Endothelial cell of umbilical vein (primary cell): ENCODE measurements around the gene FZR1. TPM values are rescaled to one million over a fixed set of nuclear protein-coding genes. Genes with fewer than 3 reads are reported as not detected.

ENCODE experiments used
- BruUV-seq: library from RNA; stranded (reverse); fragments of 400-500 nt; replicated peaks from 2 replicates; lab custom pipeline; 2021; lab: Mats Ljungman, UMichigan
- CTCF ChIA-PET: fragments of 300-600, 350-600 bp; sonication (Branson Sonifier 250); formaldehyde crosslinking; loops from one replicate; lab custom pipeline; 2021; ENCODE audit warnings: antibody characterized with exemption, inconsistent platforms; lab: Charles Lee
- POLR2A ChIA-PET: fragments of 300-600, 350-600 bp; sonication (Branson Sonifier 250); formaldehyde crosslinking; loops from one replicate; lab custom pipeline; 2021; ENCODE audit warnings: antibody characterized with exemption, inconsistent platforms; lab: Charles Lee
- DNase-seq: peaks from one replicate; pipeline ENCODE4 v3.0.0-alpha.2; 2011; ENCODE audit warnings: low read depth, low spot score
- FAIRE-seq: peaks from 2 replicates; lab custom pipeline; 2011; peaks lifted over from hg19 to GRCh38; lab: Jason Lieb, UNC
- H2AFZ ChIP-seq: 2 replicates; pipeline ENCODE4 v1.6.0; 2012; ENCODE audit warnings: low read depth, low read length, control low read depth, inconsistent platforms
- H3K27ac ChIP-seq: 2 replicates; pipeline ENCODE4 v1.5.1; 2011; ENCODE audit warnings: low read depth, mild to moderate bottlenecking, control low read depth, low read length, moderate library complexity; ENCODE audit not compliant: insufficient read depth
- H3K27me3 ChIP-seq, 2 experiments: 2 replicates each; pipeline versions ENCODE4 v1.6.0 to v1.6.1; 2011; ENCODE audit warnings: low read length in 2 of 2, mixed read lengths in 1 of 2; ENCODE audit not compliant: control insufficient read depth in 2 of 2, insufficient read depth in 2 of 2
- H3K36me3 ChIP-seq, 2 experiments: 2 replicates in 1 of 2; 3 replicates in 1 of 2; pipeline ENCODE4 v1.5.1; 2011; ENCODE audit warnings: low read length in 2 of 2, mild to moderate bottlenecking in 1 of 2, moderate library complexity in 1 of 2; ENCODE audit not compliant: control insufficient read depth in 2 of 2, insufficient read depth in 2 of 2; ENCODE audit errors: extremely low read depth in 1 of 2
- H3K4me1 ChIP-seq: 3 replicates; pipeline ENCODE4 v1.5.1; 2011; ENCODE audit warnings: mild to moderate bottlenecking, low read length; ENCODE audit not compliant: control insufficient read depth, insufficient read depth; ENCODE audit errors: extremely low read depth
- H3K4me2 ChIP-seq: 2 replicates; pipeline ENCODE4 v1.6.1; 2011; ENCODE audit warnings: low read length, control low read depth, mixed read lengths; ENCODE audit not compliant: insufficient read depth
- H3K4me3 ChIP-seq, 3 experiments: fragments of 200-600 bp in 1 of 3; sonication (generic), shearing (Covaris generic) in 1 of 3; replicated peaks in 1 of 3; 2 replicates each; pipeline ENCODE4 v1.5.1; 2011 to 2016; ENCODE audit warnings: control low read depth in 3 of 3, low read length in 3 of 3, mild to moderate bottlenecking in 2 of 3, inconsistent platforms in 1 of 3, low read depth in 1 of 3, moderate library complexity in 1 of 3; ENCODE audit not compliant: insufficient read depth in 1 of 3
- H3K79me2 ChIP-seq: 2 replicates; pipeline ENCODE4 v1.6.0; 2012; ENCODE audit warnings: low read length, inconsistent platforms; ENCODE audit not compliant: control insufficient read depth, insufficient read depth
- H3K9ac ChIP-seq: replicated peaks from 2 replicates; pipeline ENCODE3; 2011; ENCODE audit warnings: low read length, control low read depth; ENCODE audit not compliant: insufficient read depth; ENCODE audit errors: extremely low read depth
- H3K9me1 ChIP-seq: replicated peaks from 3 replicates; pipeline ENCODE4 v1.6.0; 2011; ENCODE audit warnings: mild to moderate bottlenecking, low read length; ENCODE audit not compliant: control insufficient read depth, insufficient read depth; ENCODE audit errors: extremely low read depth
- H3K9me3 ChIP-seq: replicated peaks from 2 replicates; pipeline ENCODE4 v1.5.1; 2012; ENCODE audit warnings: low read length, inconsistent platforms; ENCODE audit not compliant: control insufficient read depth, insufficient read depth
- H4K20me1 ChIP-seq: replicated peaks from 2 replicates; pipeline ENCODE3; 2011; ENCODE audit warnings: mild to moderate bottlenecking, low read length; ENCODE audit not compliant: control insufficient read depth, insufficient read depth; ENCODE audit errors: extremely low read depth
- EZH2 ChIP-seq: IDR thresholded peaks from 2 replicates; pipeline ENCODE4 v1.6.1; 2012; ENCODE audit warnings: borderline replicate concordance, low read depth, mild to moderate bottlenecking, moderate library complexity, low read length, inconsistent platforms; ENCODE audit not compliant: severe bottlenecking
- GATA2 ChIP-seq: IDR thresholded peaks from 2 replicates; pipeline ENCODE4 v1.7.0; 2011; ENCODE audit warnings: low read depth, mild to moderate bottlenecking, moderate library complexity, mixed read lengths, low read length; ENCODE audit not compliant: insufficient read length, insufficient read depth
- POLR2A ChIP-seq: IDR thresholded peaks from 2 replicates; pipeline ENCODE4 v1.6.1; 2012; ENCODE audit warnings: low read depth, mild to moderate bottlenecking, control low read depth, low read length
- dilution Hi-C: fragments of 300-500 bp; cut with MboI; formaldehyde crosslinking; loops from one replicate; pipeline ENCODE4 v1.15.0; 2019; ENCODE audit warnings: low sequenced_read_pairs; ENCODE audit not compliant: extremely low pct_ligation_motif_present
- intact Hi-C: fragments of 100-400 bp; cut with micrococcal nuclease; formaldehyde crosslinking; loops from one replicate; pipeline ENCODE4 v1.10.0; 2022
- polyA plus RNA-seq, 4 experiments: library from polyadenylated mRNA; depleted of rRNA in 3 of 4; stranded (reverse) in 3 of 4; unstranded in 1 of 4; fragments of >200 nt; gene quantifications; 2 replicates each; pipeline versions ENCODE4 v1.2.1 to v1.2.3, GENCODE V29; 2011 to 2012; ENCODE audit warnings: missing spikeins in 1 of 4
- total RNA-seq: library from RNA; stranded (reverse); gene quantifications from 2 replicates; pipeline ENCODE4 v1.2.3, GENCODE V29; 2021
- TF ChIP-seq, protein P1 (sequence below), 2 donors: IDR thresholded peaks; 1 replicate in 1 of 2; 2 replicates in 1 of 2; pipeline ENCODE4 v1.5.1; 2011; ENCODE audit warnings: low read length in 2 of 2, mild to moderate bottlenecking in 2 of 2, moderate library complexity in 2 of 2, control low read depth in 1 of 2, inconsistent platforms in 1 of 2, low read depth in 1 of 2; ENCODE audit not compliant: insufficient read depth in 1 of 2; ENCODE audit errors: extremely low read depth in 1 of 2

The FZR1 gene
- total and polyA plus RNA-seq, 2 donors (not counting 3 experiments of a cell fraction or from before 2014, with no cell fraction given): 35.9 to 60.4 TPM

DNA sequence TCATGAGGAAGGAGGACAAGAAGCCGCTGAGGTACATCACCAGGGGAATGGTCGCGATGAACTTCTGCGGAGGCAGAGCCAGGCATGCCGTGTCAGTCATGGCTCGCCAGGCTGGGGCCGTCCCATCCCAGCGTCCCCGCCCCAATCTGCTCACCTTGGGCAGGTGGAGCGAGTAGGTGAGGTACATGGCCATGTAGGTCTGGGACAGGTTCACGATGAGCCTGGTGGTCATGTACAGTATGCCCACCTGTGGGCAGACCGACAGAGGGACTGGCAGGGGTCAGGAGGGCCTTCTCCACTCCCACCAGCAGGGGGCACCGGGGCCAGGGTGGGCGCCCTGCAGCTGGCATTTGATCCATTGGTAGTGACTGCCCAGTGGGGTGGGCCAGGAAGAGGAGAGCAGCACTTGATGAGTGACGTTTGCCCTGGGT is 41.2 kb downstream of the FZR1 start:
- no peaks in the 10 kb centered on the region for H4K20me1 ChIP-seq
- H3K36me3 ChIP-seq: peaks cover 2 to 10% of the 10 kb centered on the region in 2 experiments
- no peak overlapping the region for H2AFZ ChIP-seq
- no peak overlapping the region for H3K27ac ChIP-seq
- TF ChIP-seq POLR2A (no peak), GATA2 (no peak)
- TF ChIP-seq, protein P1, sequence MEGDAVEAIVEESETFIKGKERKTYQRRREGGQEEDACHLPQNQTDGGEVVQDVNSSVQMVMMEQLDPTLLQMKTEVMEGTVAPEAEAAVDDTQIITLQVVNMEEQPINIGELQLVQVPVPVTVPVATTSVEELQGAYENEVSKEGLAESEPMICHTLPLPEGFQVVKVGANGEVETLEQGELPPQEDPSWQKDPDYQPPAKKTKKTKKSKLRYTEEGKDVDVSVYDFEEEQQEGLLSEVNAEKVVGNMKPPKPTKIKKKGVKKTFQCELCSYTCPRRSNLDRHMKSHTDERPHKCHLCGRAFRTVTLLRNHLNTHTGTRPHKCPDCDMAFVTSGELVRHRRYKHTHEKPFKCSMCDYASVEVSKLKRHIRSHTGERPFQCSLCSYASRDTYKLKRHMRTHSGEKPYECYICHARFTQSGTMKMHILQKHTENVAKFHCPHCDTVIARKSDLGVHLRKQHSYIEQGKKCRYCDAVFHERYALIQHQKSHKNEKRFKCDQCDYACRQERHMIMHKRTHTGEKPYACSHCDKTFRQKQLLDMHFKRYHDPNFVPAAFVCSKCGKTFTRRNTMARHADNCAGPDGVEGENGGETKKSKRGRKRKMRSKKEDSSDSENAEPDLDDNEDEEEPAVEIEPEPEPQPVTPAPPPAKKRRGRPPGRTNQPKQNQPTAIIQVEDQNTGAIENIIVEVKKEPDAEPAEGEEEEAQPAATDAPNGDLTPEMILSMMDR (IDR thresholded peaks at IDR 0.05; ENCODE audit: extremely low read depth in 1 of 2, insufficient read depth in 1 of 2, low read depth in 1 of 2, low read length in 2 of 2): peak; percentile 62 to 75
- no peak overlapping the region for H3K4me2 ChIP-seq
- POLR2A ChIA-PET: no interaction called here
- peaks cover 2% of the 10 kb centered on the region for H3K79me2 ChIP-seq
- H3K9ac ChIP-seq: no peak overlapping the region
- FAIRE-seq: no peak
- H3K27me3 ChIP-seq: no peaks in the 10 kb centered on the region
- dilution Hi-C loops: no loop called here
- intact Hi-C loops: no loop called here
- DNase-seq: no peak
- no peaks in the 10 kb centered on the region for H3K9me1 ChIP-seq
- no peaks in the 10 kb centered on the region for H3K9me3 ChIP-seq
- no peak overlapping the region for H3K4me3 ChIP-seq
- H3K4me1 ChIP-seq: no peaks in the 10 kb centered on the region
- CTCF ChIA-PET: interaction anchor here (1.0 to 3.5 kb wide), 3 partner anchors 8 to 159 kb away, joined by 3 to 12 read pairs (median 4); partner anchors contain the start of gene TEKTIP1
- no TSS peak for BruUV-seq

DNA sequence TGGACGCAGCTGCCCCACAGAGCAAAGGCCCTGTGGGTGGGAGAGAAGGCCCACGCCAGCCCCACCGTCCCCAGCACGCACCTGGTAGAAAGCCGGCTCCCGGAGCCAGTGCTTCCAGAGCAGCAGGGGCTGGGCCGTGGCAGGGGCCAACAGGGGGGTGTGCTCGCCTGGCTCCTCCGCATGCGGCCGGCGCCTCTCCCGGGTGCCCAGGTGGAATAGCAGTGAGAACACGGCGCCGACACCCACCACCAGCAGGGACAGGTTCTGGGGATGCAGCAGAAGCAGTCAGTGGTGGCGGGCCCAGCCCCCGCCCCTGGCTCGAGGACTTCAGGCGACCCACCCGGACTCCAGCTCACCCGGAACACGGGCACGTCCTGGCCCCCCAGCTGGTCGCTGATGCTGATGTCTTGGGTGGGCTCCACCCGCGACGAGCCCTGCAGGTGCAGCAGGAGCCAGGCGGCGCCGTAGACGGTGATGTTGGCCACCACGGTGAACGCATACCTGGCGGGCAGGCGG is 41.7 kb downstream of the FZR1 start:
- ChIA-PET POLR2A (no interaction called here), CTCF (interaction anchor here (1.0 to 3.5 kb wide), 3 partner anchors 9 to 159 kb away, joined by 3 to 12 read pairs (median 4); partner anchors contain the start of gene TEKTIP1)
- Histone ChIP-seq H3K36me3 (peaks cover 2 to 10% of the 10 kb centered on the region in 2 experiments), H3K9ac (no peak overlapping the region), H3K9me3 (no peaks in the 10 kb centered on the region), H3K9me1 (no peaks in the 10 kb centered on the region), H3K27ac (no peak overlapping the region), H3K27me3 (no peaks in the 10 kb centered on the region), H3K4me1 (peaks cover 3% of the 10 kb centered on the region), H3K4me2 (no peak overlapping the region), H3K4me3 (no peak overlapping the region), H3K79me2 (peaks cover 7% of the 10 kb centered on the region), H4K20me1 (no peaks in the 10 kb centered on the region), H2AFZ (no peak overlapping the region)
- TF ChIP-seq EZH2: no peak
- TF ChIP-seq, protein P1 (IDR thresholded peaks at IDR 0.05; ENCODE audit: extremely low read depth in 1 of 2, insufficient read depth in 1 of 2, low read depth in 1 of 2, low read length in 2 of 2): peak in 1 of 2 donors; percentile 3
- FAIRE-seq (no peak), DNase-seq (no peak)
- intact Hi-C loops (no loop called here), dilution Hi-C loops (no loop called here)
- BruUV-seq: no TSS peak
